ENCODE results near the gene C1QTNF8.
A peak's percentile ranks its signal among the peaks of the same experiment; 100 is the strongest.

The C1QTNF8 gene

GRCh38 chr16:1119129-1119528 lies 23.1 kb upstream of the C1QTNF8 start:
- peaks cover 0 to 79% (median 24%) of the 10 kb centered on the region in 11 experiments; a peak in 12 of 22 replicates for H4K20me1 ChIP-seq
- peak overlapping the region in 10 of 11 experiments; percentile 65 to 92 (median 79); a peak in 20 of 22 replicates for H3K4me2 ChIP-seq
- H3K27ac ChIP-seq, result no peak overlapping the region
- H3K4me3 ChIP-seq, result no peak overlapping the region
- peaks cover 17 to 47% (median 36%) of the 10 kb centered on the region in 10 experiments; a peak in 19 of 20 replicates for H3K4me1 ChIP-seq
- peaks cover 0 to 25% (median 7%) of the 10 kb centered on the region in 11 experiments; a peak in 13 of 22 replicates for H3K27me3 ChIP-seq
- peak overlapping the region in 4 of 11 experiments; percentile 29 to 54 (median 43); a peak in 5 of 22 replicates for H3K9ac ChIP-seq
- TF ChIP-seq Cebpa-rat (IDR thresholded peaks at IDR 0.05), result no peak
- H3K36me3 ChIP-seq, result no peaks in the 10 kb centered on the region
- H3K9me3 ChIP-seq (replicated peaks in 1 of 11), result no peaks in the 10 kb centered on the region

- Histone ChIP-seq H3K27me3 (peaks cover 0 to 25% (median 7%) of the 10 kb centered on the region in 11 experiments; a peak in 13 of 22 replicates), H3K9me3 (replicated peaks in 1 of 11) (no peaks in the 10 kb centered on the region), H3K27ac (no peak overlapping the region), H4K20me1 (peaks cover 0 to 68% (median 24%) of the 10 kb centered on the region in 11 experiments; a peak in 13 of 22 replicates), H3K4me3 (no peak overlapping the region), H3K4me1 (peaks cover 17 to 47% (median 36%) of the 10 kb centered on the region in 10 experiments; a peak in 19 of 20 replicates), H3K36me3 (no peaks in the 10 kb centered on the region), H3K9ac (no peak overlapping the region; a peak in 1 of 22 replicates), H3K4me2 (peak overlapping the region in 2 of 11 experiments; percentile 65 to 88; a peak in 4 of 22 replicates)
- TF ChIP-seq Cebpa-rat (IDR thresholded peaks at IDR 0.05), result no peak
These were observed 21.9 kb upstream of the C1QTNF8 start for GRCh38 chr16:1117926-1118325.

GRCh38 chr16:1117176-1117900 lies 21.3 kb upstream of the C1QTNF8 start:
- no peak overlapping the region for H3K9ac ChIP-seq
- peaks cover 0 to 27% (median 10%) of the 10 kb centered on the region in 11 experiments; a peak in 14 of 22 replicates for H3K27me3 ChIP-seq
- peaks cover 0 to 62% (median 24%) of the 10 kb centered on the region in 11 experiments; a peak in 13 of 22 replicates for H4K20me1 ChIP-seq
- H3K4me2 ChIP-seq, result 0 out of 22 replicates have a peak overlapping the region, but pooled peaks of 1 of the 11 experiments have one; percentile 2
- no peak overlapping the region for H3K4me3 ChIP-seq
- H3K27ac ChIP-seq, result no peak overlapping the region
- no peaks in the 10 kb centered on the region for H3K9me3 ChIP-seq (replicated peaks in 1 of 11)
- H3K36me3 ChIP-seq, result no peaks in the 10 kb centered on the region
- no peak for TF ChIP-seq Cebpa-rat (IDR thresholded peaks at IDR 0.05)
- peaks cover 17 to 47% (median 36%) of the 10 kb centered on the region in 10 experiments; a peak in 19 of 20 replicates for H3K4me1 ChIP-seq

DNA sequence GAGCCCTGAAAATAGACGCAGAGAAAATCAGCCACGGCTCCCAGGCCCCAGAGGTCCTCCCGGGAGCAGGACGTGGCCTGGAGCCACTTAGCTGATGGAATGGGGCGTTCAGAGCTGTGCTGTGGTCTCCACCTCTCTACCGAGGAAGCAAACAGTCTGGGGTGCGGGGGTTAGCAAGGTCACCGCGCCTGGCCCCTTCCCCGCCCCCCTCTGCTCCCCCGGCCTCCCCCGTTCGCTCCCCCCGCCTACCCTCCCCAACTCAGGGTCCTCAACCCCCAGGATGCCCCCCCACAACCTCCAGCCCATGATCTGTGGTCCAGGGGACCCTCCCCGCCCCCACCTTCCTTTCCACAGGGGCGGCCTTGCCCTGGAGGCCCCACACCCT lies 20.6 kb upstream of the C1QTNF8 start:
- Histone ChIP-seq H3K4me3 (no peak overlapping the region), H3K27ac (no peak overlapping the region), H3K36me3 (no peaks in the 10 kb centered on the region), H4K20me1 (peaks cover 0 to 62% (median 23%) of the 10 kb centered on the region in 11 experiments; a peak in 14 of 22 replicates), H3K4me2 (no peak overlapping the region), H3K27me3 (peaks cover 0 to 34% (median 16%) of the 10 kb centered on the region in 11 experiments; a peak in 14 of 22 replicates), H3K4me1 (peaks cover 17 to 44% (median 36%) of the 10 kb centered on the region in 10 experiments; a peak in 19 of 20 replicates), H3K9ac (no peak overlapping the region), H3K9me3 (replicated peaks in 1 of 11) (no peaks in the 10 kb centered on the region)
- no peak for TF ChIP-seq Cebpa-rat (IDR thresholded peaks at IDR 0.05)

GRCh38 chr16:1113889-1114526 lies 18.0 kb upstream of the C1QTNF8 start:
- Histone ChIP-seq H3K9me3 (replicated peaks in 1 of 11) (no peaks in the 10 kb centered on the region), H3K27ac (no peak overlapping the region), H3K4me1 (peaks cover 0 to 33% (median 14%) of the 10 kb centered on the region in 10 experiments; a peak in 17 of 20 replicates), H3K9ac (no peak overlapping the region), H3K27me3 (peaks cover 22 to 42% (median 29%) of the 10 kb centered on the region in 11 experiments), H3K4me2 (no peak overlapping the region), H4K20me1 (peaks cover 0 to 55% (median 4%) of the 10 kb centered on the region in 11 experiments; a peak in 10 of 22 replicates), H3K36me3 (no peaks in the 10 kb centered on the region), H3K4me3 (no peak overlapping the region)
- no peak for TF ChIP-seq Cebpa-rat (IDR thresholded peaks at IDR 0.05)

DNA sequence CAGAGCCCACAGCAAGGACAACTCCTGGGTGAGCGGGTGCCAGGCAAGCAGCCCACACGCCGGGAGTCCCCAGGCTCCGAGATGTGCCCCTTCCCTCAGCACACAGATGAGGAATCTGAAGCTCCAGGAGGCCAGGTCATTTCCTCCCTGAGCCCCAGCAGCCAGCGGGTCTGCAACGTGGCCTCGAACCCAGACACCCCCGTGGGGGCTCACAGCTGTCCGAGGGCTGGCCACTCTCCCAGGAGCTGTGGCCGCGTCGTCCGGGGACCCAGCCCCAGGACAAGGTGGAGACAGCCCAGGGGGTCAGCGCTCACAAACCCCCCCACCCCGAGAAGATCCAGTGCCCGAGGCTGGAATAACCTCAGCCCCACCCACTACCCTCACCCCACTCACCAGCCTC lies 17.4 kb upstream of the C1QTNF8 start:
- peaks cover 0 to 55% (median 4%) of the 10 kb centered on the region in 11 experiments; a peak in 10 of 22 replicates for H4K20me1 ChIP-seq
- no peak overlapping the region for H3K4me2 ChIP-seq
- no peak overlapping the region for H3K27ac ChIP-seq
- no peak overlapping the region for H3K9ac ChIP-seq
- peaks cover 27 to 47% (median 34%) of the 10 kb centered on the region in 11 experiments for H3K27me3 ChIP-seq
- peaks cover 0 to 32% (median 11%) of the 10 kb centered on the region in 10 experiments; a peak in 11 of 20 replicates for H3K4me1 ChIP-seq
- TF ChIP-seq Cebpa-rat (IDR thresholded peaks at IDR 0.05), result no peak
- no peaks in the 10 kb centered on the region for H3K9me3 ChIP-seq (replicated peaks in 1 of 11)
- H3K4me3 ChIP-seq, result no peak overlapping the region
- H3K36me3 ChIP-seq, result no peaks in the 10 kb centered on the region

- Histone ChIP-seq H3K4me3 (no peak overlapping the region), H3K36me3 (no peaks in the 10 kb centered on the region), H3K27ac (no peak overlapping the region), H3K4me2 (no peak overlapping the region), H4K20me1 (peaks cover 0 to 54% (median 4%) of the 10 kb centered on the region in 11 experiments; a peak in 11 of 22 replicates), H3K4me1 (peaks cover 0 to 27% (median 7%) of the 10 kb centered on the region in 10 experiments; a peak in 8 of 20 replicates), H3K9me3 (replicated peaks in 1 of 11) (no peaks in the 10 kb centered on the region), H3K27me3 (peaks cover 34 to 56% (median 42%) of the 10 kb centered on the region in 11 experiments), H3K9ac (no peak overlapping the region)
- no peak for TF ChIP-seq Cebpa-rat (IDR thresholded peaks at IDR 0.05)
These were observed 16.6 kb upstream of the C1QTNF8 start for GRCh38 chr16:1112506-1113184.

DNA sequence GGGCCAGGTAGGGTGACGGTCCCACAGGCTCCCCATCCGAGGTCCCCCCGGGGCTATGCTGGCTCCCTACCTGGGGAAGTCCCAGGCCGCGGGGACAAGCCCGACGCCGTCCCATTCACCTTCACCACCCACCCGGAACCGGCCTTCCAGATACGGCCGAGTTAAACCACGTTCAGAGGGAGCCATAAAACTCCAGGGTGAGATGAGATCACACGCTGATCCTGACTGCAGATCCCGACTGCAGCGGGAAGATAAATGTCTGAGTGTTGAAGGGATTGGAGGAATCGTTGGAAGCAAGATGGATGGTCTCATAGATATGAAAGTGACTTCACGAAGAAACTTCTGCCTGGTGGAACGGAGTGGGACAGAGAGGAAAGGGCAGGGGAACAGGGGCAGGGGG lies 13.6 kb upstream of the C1QTNF8 start:
- Histone ChIP-seq H3K9ac (no peak overlapping the region), H3K9me3 (replicated peaks in 1 of 11) (no peaks in the 10 kb centered on the region), H4K20me1 (peaks cover 0 to 63% (median 14%) of the 10 kb centered on the region in 11 experiments; a peak in 14 of 22 replicates), H3K4me1 (peaks cover 0 to 38% (median 21%) of the 10 kb centered on the region in 10 experiments; a peak in 16 of 20 replicates), H3K4me2 (peak overlapping the region in 6 of 11 experiments; percentile 2 to 47 (median 27); a peak in 5 of 22 replicates), H3K27ac (no peak overlapping the region), H3K36me3 (no peaks in the 10 kb centered on the region), H3K27me3 (peaks cover 42 to 81% (median 61%) of the 10 kb centered on the region in 11 experiments), H3K4me3 (no peak overlapping the region)
- no peak for TF ChIP-seq Cebpa-rat (IDR thresholded peaks at IDR 0.05)
